Measurements from ENCODE around the gene CDC42BPA.

DNA sequence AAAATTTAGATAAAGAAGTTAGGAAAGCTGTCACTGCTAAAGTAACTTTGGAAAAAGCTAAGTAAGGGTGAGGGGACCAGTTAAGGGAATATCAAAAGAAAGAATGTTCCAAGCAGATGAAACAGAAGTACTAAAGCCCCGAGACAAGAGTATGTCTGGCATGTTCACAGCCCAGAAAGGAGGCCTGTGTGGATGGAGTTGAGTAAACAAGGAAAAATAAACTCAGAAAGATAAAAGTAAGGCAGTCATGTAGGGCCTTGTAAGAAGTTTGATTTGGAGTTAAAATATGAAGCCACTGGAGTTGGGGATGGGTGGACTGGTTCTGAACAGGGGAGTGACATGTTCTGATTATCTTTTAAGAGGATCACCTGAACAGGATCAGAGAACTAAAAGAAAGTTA, 177.9 kb downstream of the CDC42BPA start:
- TF ChIP-seq SP1 (CRISPR knock-in tag; conservative IDR thresholded peaks at IDR 0.05): no peak
- TF ChIP-seq JUN (CRISPR knock-in tag; IDR thresholded peaks at IDR 0.05): no peak
- no peak for TF ChIP-seq CTCF (IDR thresholded peaks at IDR 0.05)
- TF ChIP-seq PRDM15 (CRISPR knock-in tag; IDR thresholded peaks at IDR 0.05): no peak
- no peak for TF ChIP-seq PREB (CRISPR knock-in tag; IDR thresholded peaks at IDR 0.05; ENCODE audit: borderline replicate concordance)
- TF ChIP-seq, protein P1, sequence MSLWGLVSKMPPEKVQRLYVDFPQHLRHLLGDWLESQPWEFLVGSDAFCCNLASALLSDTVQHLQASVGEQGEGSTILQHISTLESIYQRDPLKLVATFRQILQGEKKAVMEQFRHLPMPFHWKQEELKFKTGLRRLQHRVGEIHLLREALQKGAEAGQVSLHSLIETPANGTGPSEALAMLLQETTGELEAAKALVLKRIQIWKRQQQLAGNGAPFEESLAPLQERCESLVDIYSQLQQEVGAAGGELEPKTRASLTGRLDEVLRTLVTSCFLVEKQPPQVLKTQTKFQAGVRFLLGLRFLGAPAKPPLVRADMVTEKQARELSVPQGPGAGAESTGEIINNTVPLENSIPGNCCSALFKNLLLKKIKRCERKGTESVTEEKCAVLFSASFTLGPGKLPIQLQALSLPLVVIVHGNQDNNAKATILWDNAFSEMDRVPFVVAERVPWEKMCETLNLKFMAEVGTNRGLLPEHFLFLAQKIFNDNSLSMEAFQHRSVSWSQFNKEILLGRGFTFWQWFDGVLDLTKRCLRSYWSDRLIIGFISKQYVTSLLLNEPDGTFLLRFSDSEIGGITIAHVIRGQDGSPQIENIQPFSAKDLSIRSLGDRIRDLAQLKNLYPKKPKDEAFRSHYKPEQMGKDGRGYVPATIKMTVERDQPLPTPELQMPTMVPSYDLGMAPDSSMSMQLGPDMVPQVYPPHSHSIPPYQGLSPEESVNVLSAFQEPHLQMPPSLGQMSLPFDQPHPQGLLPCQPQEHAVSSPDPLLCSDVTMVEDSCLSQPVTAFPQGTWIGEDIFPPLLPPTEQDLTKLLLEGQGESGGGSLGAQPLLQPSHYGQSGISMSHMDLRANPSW (CRISPR knock-in tag; conservative IDR thresholded peaks at IDR 0.05; ENCODE audit: low read depth): no peak
- no peak for TF ChIP-seq CREB1 (CRISPR knock-in tag; IDR thresholded peaks at IDR 0.05)
- no peak for TF ChIP-seq NFYB (CRISPR knock-in tag; conservative IDR thresholded peaks at IDR 0.05; ENCODE audit: low read depth)
- no peak for TF ChIP-seq CREM (CRISPR knock-in tag; IDR thresholded peaks at IDR 0.05)
- TF ChIP-seq, protein P2, sequence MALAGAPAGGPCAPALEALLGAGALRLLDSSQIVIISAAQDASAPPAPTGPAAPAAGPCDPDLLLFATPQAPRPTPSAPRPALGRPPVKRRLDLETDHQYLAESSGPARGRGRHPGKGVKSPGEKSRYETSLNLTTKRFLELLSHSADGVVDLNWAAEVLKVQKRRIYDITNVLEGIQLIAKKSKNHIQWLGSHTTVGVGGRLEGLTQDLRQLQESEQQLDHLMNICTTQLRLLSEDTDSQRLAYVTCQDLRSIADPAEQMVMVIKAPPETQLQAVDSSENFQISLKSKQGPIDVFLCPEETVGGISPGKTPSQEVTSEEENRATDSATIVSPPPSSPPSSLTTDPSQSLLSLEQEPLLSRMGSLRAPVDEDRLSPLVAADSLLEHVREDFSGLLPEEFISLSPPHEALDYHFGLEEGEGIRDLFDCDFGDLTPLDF (CRISPR knock-in tag; IDR thresholded peaks at IDR 0.05): no peak
- TF ChIP-seq, protein P3, sequence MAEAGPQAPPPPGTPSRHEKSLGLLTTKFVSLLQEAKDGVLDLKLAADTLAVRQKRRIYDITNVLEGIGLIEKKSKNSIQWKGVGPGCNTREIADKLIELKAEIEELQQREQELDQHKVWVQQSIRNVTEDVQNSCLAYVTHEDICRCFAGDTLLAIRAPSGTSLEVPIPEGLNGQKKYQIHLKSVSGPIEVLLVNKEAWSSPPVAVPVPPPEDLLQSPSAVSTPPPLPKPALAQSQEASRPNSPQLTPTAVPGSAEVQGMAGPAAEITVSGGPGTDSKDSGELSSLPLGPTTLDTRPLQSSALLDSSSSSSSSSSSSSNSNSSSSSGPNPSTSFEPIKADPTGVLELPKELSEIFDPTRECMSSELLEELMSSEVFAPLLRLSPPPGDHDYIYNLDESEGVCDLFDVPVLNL (CRISPR knock-in tag; IDR thresholded peaks at IDR 0.05; ENCODE audit: borderline replicate concordance, low read depth): no peak
- no peak for TF ChIP-seq SOX15 (CRISPR knock-in tag; IDR thresholded peaks at IDR 0.05)
- TF ChIP-seq TP53 (CRISPR knock-in tag; IDR thresholded peaks at IDR 0.05): no peak
